SU-DHL-6 (cell line): ENCODE measurements around the gene DCAF12.

Experiments
- H2AFZ ChIP-seq: fragments of 200-600 bp; sonication (generic); 2 replicates; pipeline ENCODE4 v1.6.1; 2014; ENCODE audit warnings: low read depth, mild to moderate bottlenecking, moderate library complexity, mixed read lengths, antibody characterized with exemption, low read length; ENCODE audit not compliant: severe bottlenecking
- H3F3A ChIP-seq: fragments of 200-600 bp; shearing (Covaris generic); 2 replicates; pipeline ENCODE4 v1.6.0; 2016; ENCODE audit warnings: antibody characterized with exemption, mild to moderate bottlenecking; ENCODE audit not compliant: insufficient read depth
- H3K27ac ChIP-seq: fragments of 200-600 bp; sonication (generic); 2 replicates; pipeline ENCODE4 v1.5.1; 2016; ENCODE audit warnings: low read depth, mild to moderate bottlenecking, low read length, moderate library complexity, mixed read lengths
- H3K27me3 ChIP-seq: fragments of 200-600 bp; sonication (generic), shearing (Covaris generic); 2 replicates; pipeline ENCODE4 v1.6.0; 2014; ENCODE audit warnings: mild to moderate bottlenecking, low read length
- H3K36me3 ChIP-seq: fragments of 200-600 bp; sonication (generic); 2 replicates; pipeline ENCODE4 v1.6.1; 2014; ENCODE audit warnings: mild to moderate bottlenecking, low read length, mixed read lengths
- H3K4me2 ChIP-seq: fragments of 300-600, 200-600 bp; shearing (Covaris generic), sonication (generic); 2 replicates; pipeline ENCODE4 v1.6.0; 2014; ENCODE audit warnings: low read length, low read depth, mild to moderate bottlenecking; ENCODE audit not compliant: poor library complexity, severe bottlenecking
- H3K4me3 ChIP-seq: fragments of 200-600 bp; sonication (generic); 2 replicates; pipeline ENCODE4 v1.5.1; 2014; ENCODE audit warnings: antibody characterized with exemption, low read length, mild to moderate bottlenecking, mixed read lengths; ENCODE audit not compliant: insufficient read depth, poor library complexity, severe bottlenecking
- H3K79me2 ChIP-seq: fragments of 200-600 bp; sonication (generic); 2 replicates; pipeline ENCODE4 v1.6.1; 2014; ENCODE audit warnings: mild to moderate bottlenecking, low read length, moderate library complexity; ENCODE audit not compliant: insufficient read depth
- H3K9ac ChIP-seq: fragments of 200-600 bp; sonication (generic); 2 replicates; pipeline ENCODE4 v1.7.0; 2014; ENCODE audit warnings: mild to moderate bottlenecking, low read length
- H3K9me2 ChIP-seq: fragments of 200-600 bp; sonication (generic); replicated peaks from 2 replicates; pipeline ENCODE4 v1.6.1; 2014; ENCODE audit warnings: low read length; ENCODE audit not compliant: insufficient read depth
- H3K9me3 ChIP-seq: fragments of 200-600 bp; sonication (generic); 2 replicates; pipeline ENCODE4 v1.6.1; 2014; ENCODE audit warnings: low read length, mixed read lengths; ENCODE audit not compliant: insufficient read depth
- H4K20me1 ChIP-seq: fragments of 200-600 bp; sonication (generic); 2 replicates; pipeline ENCODE4 v1.6.1; 2014; ENCODE audit warnings: low read depth, mild to moderate bottlenecking, antibody characterized with exemption, low read length, moderate library complexity, mixed read lengths
- CTCF ChIP-seq: fragments of 200-600 bp; sonication (generic); IDR thresholded peaks from one replicate; pipeline ENCODE4 v1.5.1; 2017; ENCODE audit warnings: antibody characterized with exemption, mild to moderate bottlenecking, low read length, moderate library complexity; ENCODE audit not compliant: insufficient read depth, poor library complexity, severe bottlenecking
- EZH2phosphoT487 ChIP-seq: fragments of 200-600 bp; sonication (generic), shearing (Covaris generic); conservative IDR thresholded peaks from 2 replicates; pipeline ENCODE4 v1.6.1; 2018; ENCODE audit warnings: mild to moderate bottlenecking, antibody characterized with exemption, low read length, moderate library complexity, mixed read lengths

The DCAF12 gene

GRCh38 chr9:34170237-34170991 is 43.9 kb upstream of the DCAF12 start:
- Histone ChIP-seq H3K79me2 (no peaks in the 10 kb centered on the region), H3K9ac (no peak overlapping the region), H3K9me3 (no peaks in the 10 kb centered on the region), H3K4me3 (no peak overlapping the region), H2AFZ (peak overlapping the region; percentile 2), H3K27ac (no peak overlapping the region), H3K4me2 (no peak overlapping the region), H3K36me3 (no peaks in the 10 kb centered on the region), H3K9me2 (no peaks in the 10 kb centered on the region), H3F3A (peaks cover 14% of the 10 kb centered on the region), H3K27me3 (no peaks in the 10 kb centered on the region), H4K20me1 (no peaks in the 10 kb centered on the region)
- TF ChIP-seq CTCF (no peak), EZH2phosphoT487 (no peak)

GRCh38 chr9:34169125-34169524 is 42.6 kb upstream of the DCAF12 start:
- H3K4me2 ChIP-seq, result no peak overlapping the region
- H2AFZ ChIP-seq, result no peak overlapping the region
- no peaks in the 10 kb centered on the region for H3K27me3 ChIP-seq
- H3F3A ChIP-seq, result peaks cover 14% of the 10 kb centered on the region
- no peaks in the 10 kb centered on the region for H3K9me3 ChIP-seq
- TF ChIP-seq CTCF (no peak), EZH2phosphoT487 (no peak)
- no peak overlapping the region for H3K27ac ChIP-seq
- H3K9me2 ChIP-seq, result no peaks in the 10 kb centered on the region
- no peaks in the 10 kb centered on the region for H3K79me2 ChIP-seq
- H3K36me3 ChIP-seq, result no peaks in the 10 kb centered on the region
- no peaks in the 10 kb centered on the region for H4K20me1 ChIP-seq
- H3K4me3 ChIP-seq, result no peak overlapping the region
- H3K9ac ChIP-seq, result no peak overlapping the region

GRCh38 chr9:34163434-34163833 is 36.9 kb upstream of the DCAF12 start:
- H3K9me2 ChIP-seq, result no peaks in the 10 kb centered on the region
- no peak overlapping the region for H3K4me2 ChIP-seq
- H2AFZ ChIP-seq, result no peak overlapping the region
- H3K36me3 ChIP-seq, result no peaks in the 10 kb centered on the region
- TF ChIP-seq CTCF (no peak), EZH2phosphoT487 (no peak)
- H3K4me3 ChIP-seq, result no peak overlapping the region
- no peak overlapping the region for H3K27ac ChIP-seq
- no peaks in the 10 kb centered on the region for H3K27me3 ChIP-seq
- no peaks in the 10 kb centered on the region for H3F3A ChIP-seq
- H3K9ac ChIP-seq, result no peak overlapping the region
- no peaks in the 10 kb centered on the region for H3K9me3 ChIP-seq
- no peaks in the 10 kb centered on the region for H3K79me2 ChIP-seq
- no peaks in the 10 kb centered on the region for H4K20me1 ChIP-seq
